H1 (cell line): ENCODE data around the gene ARHGAP24. TPM values are rescaled to one million over a fixed set of nuclear protein-coding genes. Genes with fewer than 3 reads are reported as not detected.

Experiments used
- ASH2L ChIP-seq: fragments of 200-600, 300-600 bp; sonication (generic); IDR thresholded peaks from one replicate; pipeline ENCODE4 v1.7.1; 2017; ENCODE audit warnings: low read length
- CHD1 ChIP-seq: IDR thresholded peaks from 2 replicates; pipeline ENCODE4 v1.6.1; 2012; ENCODE audit warnings: low read depth, low read length, improper control_type of control experiment
- E2F6 ChIP-seq: IDR thresholded peaks from 2 replicates; pipeline ENCODE4 v1.6.1; 2012; ENCODE audit warnings: inconsistent platforms
- EP300 ChIP-seq, 2 experiments: IDR thresholded peaks; 1 replicate in 1 of 2; 2 replicates in 1 of 2; pipeline ENCODE4 v1.6.1; 2011 to 2012; ENCODE audit warnings: low read depth in 2 of 2, low read length in 2 of 2, mild to moderate bottlenecking in 2 of 2, borderline replicate concordance in 1 of 2, inconsistent platforms in 1 of 2, moderate library complexity in 1 of 2
- FOSL1 ChIP-seq: IDR thresholded peaks from 2 replicates; pipeline ENCODE4 v1.6.1; 2011; ENCODE audit warnings: mild to moderate bottlenecking, low read depth, low read length, moderate library complexity; ENCODE audit not compliant: insufficient read depth
- HDAC2 ChIP-seq, 2 experiments: fragments of 300-600 bp in 1 of 2; sonication (generic) in 1 of 2; IDR thresholded peaks; 2 replicates each; pipeline ENCODE4 v1.6.1; 2011 to 2012; ENCODE audit warnings: low read depth in 2 of 2, low read length in 2 of 2, mild to moderate bottlenecking in 2 of 2, moderate library complexity in 2 of 2, borderline replicate concordance in 1 of 2, inconsistent platforms in 1 of 2
- MAX ChIP-seq: IDR thresholded peaks from 2 replicates; pipeline ENCODE4 v1.6.1; 2012; ENCODE audit warnings: inconsistent platforms
- POLR2AphosphoS5 ChIP-seq: IDR thresholded peaks from 2 replicates; pipeline ENCODE4 v1.6.1; 2011; ENCODE audit warnings: low read depth, low read length
- RNF2 ChIP-seq: fragments of 200-900, 300-1000 bp; sonication (generic); IDR thresholded peaks from 2 replicates; pipeline ENCODE4 v1.7.1; 2016; ENCODE audit warnings: borderline replicate concordance, low read depth, mild to moderate bottlenecking, antibody characterized with exemption, low read length; ENCODE audit not compliant: poor library complexity, severe bottlenecking; ENCODE audit errors: missing control alignments
- polyA plus RNA-seq, 7 experiments: library from polyadenylated mRNA; depleted of rRNA in 3 of 7; stranded (reverse) in 5 of 7; unstranded in 2 of 7; fragments of >200 nt in 5 of 7; fragments of 200-250 nt in 2 of 7; gene quantifications; 1 replicate in 5 of 7; 2 replicates in 1 of 7; 4 replicates in 1 of 7; pipeline versions ENCODE4 v1.2.1 to v1.2.3, GENCODE V29; 2011 to 2013; ENCODE audit warnings: missing spikeins in 2 of 7, mixed read lengths in 2 of 7
- total RNA-seq: library from RNA; stranded (reverse); fragmentation: NEBNext Ultra II Directional; extraction: Animal tissue kit (Norgen Biotek cat#: 25700); gene quantifications from 2 replicates; pipeline ENCODE4 v1.2.1, GENCODE V29; 2021
- TF ChIP-seq, protein P1 (sequence below): fragments of 300-600 bp; sonication (generic); IDR thresholded peaks from 2 replicates; pipeline ENCODE4 v1.7.1; 2012; ENCODE audit warnings: low read length, moderate library complexity, mild to moderate bottlenecking, inconsistent platforms; ENCODE audit not compliant: insufficient replicate concordance

The ARHGAP24 gene
- total and polyA plus RNA-seq, 2 of the 8 experiments (the other 6 are each of a cell fraction or from before 2014, with no cell fraction given): 0.08 to 0.50 TPM

DNA sequence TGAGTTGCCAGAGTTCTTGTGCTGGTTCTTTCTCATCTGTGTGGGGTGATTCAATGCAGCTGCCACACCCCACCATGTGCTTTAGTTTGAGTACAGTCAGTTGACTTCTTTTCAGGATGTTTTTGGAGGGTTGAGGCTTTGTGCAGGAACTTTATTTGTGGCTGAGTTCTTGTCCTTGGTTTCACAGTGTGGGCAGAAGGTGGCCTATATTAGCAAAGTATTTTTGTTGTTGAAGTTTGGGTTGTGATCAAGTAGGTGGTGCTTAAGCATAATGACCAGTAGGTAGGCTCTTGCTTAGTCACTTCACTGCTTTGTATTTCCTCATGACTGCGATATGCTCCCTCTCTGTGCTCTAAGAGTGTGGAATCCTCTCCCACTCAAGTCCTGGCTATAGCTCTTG, 80.3 kb downstream of the ARHGAP24 start (continued):
- TF ChIP-seq, protein P1, sequence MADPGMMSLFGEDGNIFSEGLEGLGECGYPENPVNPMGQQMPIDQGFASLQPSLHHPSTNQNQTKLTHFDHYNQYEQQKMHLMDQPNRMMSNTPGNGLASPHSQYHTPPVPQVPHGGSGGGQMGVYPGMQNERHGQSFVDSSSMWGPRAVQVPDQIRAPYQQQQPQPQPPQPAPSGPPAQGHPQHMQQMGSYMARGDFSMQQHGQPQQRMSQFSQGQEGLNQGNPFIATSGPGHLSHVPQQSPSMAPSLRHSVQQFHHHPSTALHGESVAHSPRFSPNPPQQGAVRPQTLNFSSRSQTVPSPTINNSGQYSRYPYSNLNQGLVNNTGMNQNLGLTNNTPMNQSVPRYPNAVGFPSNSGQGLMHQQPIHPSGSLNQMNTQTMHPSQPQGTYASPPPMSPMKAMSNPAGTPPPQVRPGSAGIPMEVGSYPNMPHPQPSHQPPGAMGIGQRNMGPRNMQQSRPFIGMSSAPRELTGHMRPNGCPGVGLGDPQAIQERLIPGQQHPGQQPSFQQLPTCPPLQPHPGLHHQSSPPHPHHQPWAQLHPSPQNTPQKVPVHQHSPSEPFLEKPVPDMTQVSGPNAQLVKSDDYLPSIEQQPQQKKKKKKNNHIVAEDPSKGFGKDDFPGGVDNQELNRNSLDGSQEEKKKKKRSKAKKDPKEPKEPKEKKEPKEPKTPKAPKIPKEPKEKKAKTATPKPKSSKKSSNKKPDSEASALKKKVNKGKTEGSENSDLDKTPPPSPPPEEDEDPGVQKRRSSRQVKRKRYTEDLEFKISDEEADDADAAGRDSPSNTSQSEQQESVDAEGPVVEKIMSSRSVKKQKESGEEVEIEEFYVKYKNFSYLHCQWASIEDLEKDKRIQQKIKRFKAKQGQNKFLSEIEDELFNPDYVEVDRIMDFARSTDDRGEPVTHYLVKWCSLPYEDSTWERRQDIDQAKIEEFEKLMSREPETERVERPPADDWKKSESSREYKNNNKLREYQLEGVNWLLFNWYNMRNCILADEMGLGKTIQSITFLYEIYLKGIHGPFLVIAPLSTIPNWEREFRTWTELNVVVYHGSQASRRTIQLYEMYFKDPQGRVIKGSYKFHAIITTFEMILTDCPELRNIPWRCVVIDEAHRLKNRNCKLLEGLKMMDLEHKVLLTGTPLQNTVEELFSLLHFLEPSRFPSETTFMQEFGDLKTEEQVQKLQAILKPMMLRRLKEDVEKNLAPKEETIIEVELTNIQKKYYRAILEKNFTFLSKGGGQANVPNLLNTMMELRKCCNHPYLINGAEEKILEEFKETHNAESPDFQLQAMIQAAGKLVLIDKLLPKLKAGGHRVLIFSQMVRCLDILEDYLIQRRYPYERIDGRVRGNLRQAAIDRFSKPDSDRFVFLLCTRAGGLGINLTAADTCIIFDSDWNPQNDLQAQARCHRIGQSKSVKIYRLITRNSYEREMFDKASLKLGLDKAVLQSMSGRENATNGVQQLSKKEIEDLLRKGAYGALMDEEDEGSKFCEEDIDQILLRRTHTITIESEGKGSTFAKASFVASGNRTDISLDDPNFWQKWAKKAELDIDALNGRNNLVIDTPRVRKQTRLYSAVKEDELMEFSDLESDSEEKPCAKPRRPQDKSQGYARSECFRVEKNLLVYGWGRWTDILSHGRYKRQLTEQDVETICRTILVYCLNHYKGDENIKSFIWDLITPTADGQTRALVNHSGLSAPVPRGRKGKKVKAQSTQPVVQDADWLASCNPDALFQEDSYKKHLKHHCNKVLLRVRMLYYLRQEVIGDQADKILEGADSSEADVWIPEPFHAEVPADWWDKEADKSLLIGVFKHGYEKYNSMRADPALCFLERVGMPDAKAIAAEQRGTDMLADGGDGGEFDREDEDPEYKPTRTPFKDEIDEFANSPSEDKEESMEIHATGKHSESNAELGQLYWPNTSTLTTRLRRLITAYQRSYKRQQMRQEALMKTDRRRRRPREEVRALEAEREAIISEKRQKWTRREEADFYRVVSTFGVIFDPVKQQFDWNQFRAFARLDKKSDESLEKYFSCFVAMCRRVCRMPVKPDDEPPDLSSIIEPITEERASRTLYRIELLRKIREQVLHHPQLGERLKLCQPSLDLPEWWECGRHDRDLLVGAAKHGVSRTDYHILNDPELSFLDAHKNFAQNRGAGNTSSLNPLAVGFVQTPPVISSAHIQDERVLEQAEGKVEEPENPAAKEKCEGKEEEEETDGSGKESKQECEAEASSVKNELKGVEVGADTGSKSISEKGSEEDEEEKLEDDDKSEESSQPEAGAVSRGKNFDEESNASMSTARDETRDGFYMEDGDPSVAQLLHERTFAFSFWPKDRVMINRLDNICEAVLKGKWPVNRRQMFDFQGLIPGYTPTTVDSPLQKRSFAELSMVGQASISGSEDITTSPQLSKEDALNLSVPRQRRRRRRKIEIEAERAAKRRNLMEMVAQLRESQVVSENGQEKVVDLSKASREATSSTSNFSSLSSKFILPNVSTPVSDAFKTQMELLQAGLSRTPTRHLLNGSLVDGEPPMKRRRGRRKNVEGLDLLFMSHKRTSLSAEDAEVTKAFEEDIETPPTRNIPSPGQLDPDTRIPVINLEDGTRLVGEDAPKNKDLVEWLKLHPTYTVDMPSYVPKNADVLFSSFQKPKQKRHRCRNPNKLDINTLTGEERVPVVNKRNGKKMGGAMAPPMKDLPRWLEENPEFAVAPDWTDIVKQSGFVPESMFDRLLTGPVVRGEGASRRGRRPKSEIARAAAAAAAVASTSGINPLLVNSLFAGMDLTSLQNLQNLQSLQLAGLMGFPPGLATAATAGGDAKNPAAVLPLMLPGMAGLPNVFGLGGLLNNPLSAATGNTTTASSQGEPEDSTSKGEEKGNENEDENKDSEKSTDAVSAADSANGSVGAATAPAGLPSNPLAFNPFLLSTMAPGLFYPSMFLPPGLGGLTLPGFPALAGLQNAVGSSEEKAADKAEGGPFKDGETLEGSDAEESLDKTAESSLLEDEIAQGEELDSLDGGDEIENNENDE: no peak
- TF ChIP-seq CHD1 (no peak), MAX (no peak), E2F6 (no peak), RNF2 (no peak), ASH2L (no peak), HDAC2 (IDR thresholded peaks at IDR 0.05; ENCODE audit: borderline replicate concordance in 1 of 2, low read depth in 2 of 2, low read length in 2 of 2) (no peak), POLR2AphosphoS5 (no peak), EP300 (IDR thresholded peaks at IDR 0.05; ENCODE audit: borderline replicate concordance in 1 of 2, low read depth in 2 of 2, low read length in 2 of 2) (no peak), FOSL1 (no peak)
